ENCODE measurements around the gene SIGLEC1. TPM values are rescaled to one million over a fixed set of nuclear protein-coding genes. Genes with fewer than 3 reads are reported as not detected.

Gene SIGLEC1
- total and polyA plus RNA-seq, 5 donors from 2014 or later, result not detected

- peaks cover 48% of the 10 kb centered on the region for H3K27me3 Mint-ChIP-seq
- peaks cover 5% of the 10 kb centered on the region for H3K36me3 Mint-ChIP-seq
- Histone ChIP-seq H3K9me3 (ENCODE audit: control insufficient read depth in 2 of 2, low read length in 2 of 2) (no peaks in the 10 kb centered on the region), H3K27me3 (ENCODE audit: control insufficient read depth, insufficient read depth, low read length) (peaks cover 2% of the 10 kb centered on the region), H3K4me3 (ENCODE audit: low read depth, low read length) (no peak overlapping the region), H3K27ac (ENCODE audit: insufficient read depth, low read length, poor library complexity, severe bottlenecking) (no peak overlapping the region), H3K4me1 (ENCODE audit: control insufficient read depth, insufficient read depth, low read length, poor library complexity, severe bottlenecking) (no peaks in the 10 kb centered on the region), H3K36me3 (ENCODE audit: control insufficient read depth, insufficient read depth, low read length) (no peaks in the 10 kb centered on the region)
- H3K4me1 Mint-ChIP-seq, result peaks cover 0 to 5% (median 0%) of the 10 kb centered on the region in 4 donors
- ATAC-seq (ENCODE audit: low read depth in 2 of 2), result no peak
- H3K4me3 Mint-ChIP-seq, result no peak overlapping the region
- DNase-seq, result no peak
- no peak overlapping the region for H3K27ac Mint-ChIP-seq
- peaks cover 0 to 3% (median 0%) of the 10 kb centered on the region in 7 donors for H3K9me3 Mint-ChIP-seq
These were observed 21.9 kb upstream of the SIGLEC1 start for GRCh38 chr20:3734111-3734843.

DNA sequence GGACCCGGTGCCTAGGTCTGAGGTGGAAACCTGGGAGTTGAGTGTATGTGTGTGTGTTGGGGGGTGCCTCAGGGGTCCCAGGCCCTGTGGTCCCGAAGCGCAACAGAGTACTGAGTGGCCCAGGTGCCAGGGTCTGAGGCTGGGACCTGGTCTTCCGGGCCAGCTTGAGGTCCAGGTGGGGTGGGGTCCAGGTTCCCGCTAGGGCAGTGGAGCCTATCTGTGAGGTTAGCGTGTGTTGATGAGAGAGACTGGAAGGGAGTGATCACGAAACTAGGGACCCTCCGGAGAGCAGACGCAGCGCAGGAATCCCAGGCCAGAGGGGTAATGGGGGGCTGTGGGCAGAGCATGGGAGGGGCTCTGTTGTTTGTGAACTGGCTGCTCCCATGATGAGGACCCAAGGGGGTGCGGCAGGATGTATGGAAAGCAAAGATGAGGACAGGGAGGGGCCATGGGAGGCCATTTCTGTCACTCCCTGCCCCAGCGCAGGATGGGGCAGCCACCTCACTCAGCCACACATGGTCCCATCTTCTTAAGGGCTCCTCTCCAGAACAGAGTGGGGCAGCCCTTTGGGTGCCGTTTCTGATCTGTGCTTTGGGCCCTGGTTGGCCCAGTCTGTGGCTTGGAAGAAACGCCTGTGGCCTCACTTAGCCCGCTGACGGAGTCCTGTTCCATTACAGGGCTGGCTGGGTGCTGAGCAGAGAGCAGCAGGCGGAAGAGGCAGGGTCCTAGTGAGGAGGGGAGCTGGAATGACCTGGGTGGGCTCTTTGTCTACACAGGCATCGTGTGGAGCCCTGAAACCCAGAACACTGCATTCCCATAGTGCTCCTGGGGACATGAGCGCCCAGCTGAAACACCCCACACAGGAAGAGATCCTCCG, 21.0 kb upstream of the SIGLEC1 start:
- ATAC-seq (ENCODE audit: low read depth in 2 of 2) (no peak), DNase-seq (no peak)
- H3K4me1 Mint-ChIP-seq, result peaks cover 0 to 5% (median 0%) of the 10 kb centered on the region in 4 donors
- peaks cover 2% of the 10 kb centered on the region for H3K27me3 ChIP-seq (ENCODE audit: control insufficient read depth, insufficient read depth, low read length)
- H3K36me3 Mint-ChIP-seq, result peaks cover 5% of the 10 kb centered on the region
- no peaks in the 10 kb centered on the region for H3K9me3 ChIP-seq (ENCODE audit: control insufficient read depth in 2 of 2, low read length in 2 of 2)
- H3K27ac ChIP-seq (ENCODE audit: insufficient read depth, low read length, poor library complexity, severe bottlenecking), result no peak overlapping the region
- no peaks in the 10 kb centered on the region for H3K36me3 ChIP-seq (ENCODE audit: control insufficient read depth, insufficient read depth, low read length)
- H3K4me3 ChIP-seq (ENCODE audit: low read depth, low read length), result no peak overlapping the region
- H3K9me3 Mint-ChIP-seq, result peaks cover 0 to 3% (median 0%) of the 10 kb centered on the region in 7 donors
- peaks cover 48% of the 10 kb centered on the region for H3K27me3 Mint-ChIP-seq
- no peaks in the 10 kb centered on the region for H3K4me1 ChIP-seq (ENCODE audit: control insufficient read depth, insufficient read depth, low read length, poor library complexity, severe bottlenecking)
- H3K4me3 Mint-ChIP-seq, result no peak overlapping the region
- peak overlapping the region in 1 of 3 donors; percentile 38 for H3K27ac Mint-ChIP-seq

GRCh38 chr20:3732327-3733118, 20.1 kb upstream of the SIGLEC1 start, which contains the start of gene HSPA12B:
Gene HSPA12B (plus strand): TSS chr20:3732685. CDS start chr20:3738675, 5,990 bp downstream.
- H3K4me3 Mint-ChIP-seq, result no peak within 1 kb of the TSS
- ATAC-seq (ENCODE audit: low read depth in 2 of 2) (peak in 1 of 2 donors; percentile 10), DNase-seq (no peak)
- peaks cover 0 to 3% (median 0%) of the 10 kb centered on the region in 7 donors for H3K9me3 Mint-ChIP-seq
- H3K27me3 ChIP-seq (ENCODE audit: control insufficient read depth, insufficient read depth, low read length), result peaks cover 4% of the 10 kb centered on the region
- no peaks in the 10 kb centered on the region for H3K4me1 ChIP-seq (ENCODE audit: control insufficient read depth, insufficient read depth, low read length, poor library complexity, severe bottlenecking)
- H3K4me3 ChIP-seq (ENCODE audit: low read depth, low read length), result no peak within 1 kb of the TSS
- peaks cover 5% of the 10 kb centered on the region for H3K36me3 Mint-ChIP-seq
- no peaks in the 10 kb centered on the region for H3K36me3 ChIP-seq (ENCODE audit: control insufficient read depth, insufficient read depth, low read length)
- no peak within 1 kb of the TSS for H3K27ac ChIP-seq (ENCODE audit: insufficient read depth, low read length, poor library complexity, severe bottlenecking)
- no peaks in the 10 kb centered on the region for H3K9me3 ChIP-seq (ENCODE audit: control insufficient read depth in 2 of 2, low read length in 2 of 2)
- H3K4me1 Mint-ChIP-seq, result peaks cover 0 to 5% (median 0%) of the 10 kb centered on the region in 4 donors
- H3K27me3 Mint-ChIP-seq, result peaks cover 51% of the 10 kb centered on the region
- H3K27ac Mint-ChIP-seq, result peak within 1 kb of the TSS in 1 of 3 donors; percentile 38

GRCh38 chr20:3731944-3732326, 19.5 kb upstream of the SIGLEC1 start:
- H3K27me3 ChIP-seq (ENCODE audit: control insufficient read depth, insufficient read depth, low read length), result peaks cover 4% of the 10 kb centered on the region
- peaks cover 57% of the 10 kb centered on the region for H3K27me3 Mint-ChIP-seq
- no peak overlapping the region for H3K4me3 ChIP-seq (ENCODE audit: low read depth, low read length)
- no peaks in the 10 kb centered on the region for H3K36me3 ChIP-seq (ENCODE audit: control insufficient read depth, insufficient read depth, low read length)
- H3K9me3 Mint-ChIP-seq, result peaks cover 0 to 3% (median 0%) of the 10 kb centered on the region in 7 donors
- no peaks in the 10 kb centered on the region for H3K9me3 ChIP-seq (ENCODE audit: control insufficient read depth in 2 of 2, low read length in 2 of 2)
- peaks cover 5% of the 10 kb centered on the region for H3K36me3 Mint-ChIP-seq
- H3K4me1 ChIP-seq (ENCODE audit: control insufficient read depth, insufficient read depth, low read length, poor library complexity, severe bottlenecking), result no peaks in the 10 kb centered on the region
- no peak for ATAC-seq (ENCODE audit: low read depth in 2 of 2)
- peaks cover 0 to 5% (median 0%) of the 10 kb centered on the region in 4 donors for H3K4me1 Mint-ChIP-seq
- H3K27ac Mint-ChIP-seq, result no peak overlapping the region
- H3K4me3 Mint-ChIP-seq, result no peak overlapping the region
- H3K27ac ChIP-seq (ENCODE audit: insufficient read depth, low read length, poor library complexity, severe bottlenecking), result no peak overlapping the region
- DNase-seq, result no peak

GRCh38 chr20:3730803-3731672, 18.6 kb upstream of the SIGLEC1 start:
- H3K27ac Mint-ChIP-seq, result no peak overlapping the region

DNA sequence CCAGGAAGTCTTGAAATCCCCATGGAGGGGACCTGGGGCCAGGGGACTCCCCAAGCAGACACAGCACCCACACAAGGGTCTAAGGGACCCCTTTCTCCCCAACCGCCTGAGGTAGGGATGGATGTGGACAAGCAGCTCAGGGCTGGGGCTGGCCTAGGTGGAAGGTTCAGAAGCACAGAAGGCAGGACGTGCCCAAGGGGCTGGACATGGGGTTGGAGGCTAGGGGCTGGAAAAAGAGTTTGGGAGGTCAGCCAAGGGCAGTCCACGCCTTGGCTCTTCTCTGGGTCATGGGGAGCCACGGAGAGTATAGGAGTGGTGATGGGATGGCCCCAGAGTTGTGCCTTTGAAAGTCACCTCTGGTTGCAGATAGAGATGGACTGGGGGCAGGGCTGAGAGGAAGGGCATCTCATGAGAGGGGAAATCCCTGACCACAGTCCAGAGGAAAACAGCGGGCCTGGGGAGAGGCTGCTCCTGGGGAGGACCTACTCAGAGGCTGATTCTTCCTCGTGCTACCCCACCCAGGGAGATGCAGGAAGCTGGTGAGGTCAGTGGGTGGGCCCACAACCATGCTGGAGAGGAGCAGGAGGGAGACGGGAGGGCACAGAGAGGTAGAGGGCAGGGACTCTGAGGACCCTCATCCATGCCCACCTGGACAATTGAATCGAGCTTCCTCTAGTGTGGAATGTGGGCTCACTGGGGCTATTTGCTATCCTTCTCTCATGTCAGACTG, 17.6 kb upstream of the SIGLEC1 start:
- Histone ChIP-seq H3K27me3 (ENCODE audit: control insufficient read depth, insufficient read depth, low read length) (peaks cover 2% of the 10 kb centered on the region), H3K4me1 (ENCODE audit: control insufficient read depth, insufficient read depth, low read length, poor library complexity, severe bottlenecking) (no peaks in the 10 kb centered on the region), H3K9me3 (ENCODE audit: control insufficient read depth in 2 of 2, low read length in 2 of 2) (no peaks in the 10 kb centered on the region), H3K36me3 (ENCODE audit: control insufficient read depth, insufficient read depth, low read length) (no peaks in the 10 kb centered on the region), H3K27ac (ENCODE audit: insufficient read depth, low read length, poor library complexity, severe bottlenecking) (no peak overlapping the region), H3K4me3 (ENCODE audit: low read depth, low read length) (no peak overlapping the region)
- Mint-ChIP-seq H3K36me3 (peaks cover 5% of the 10 kb centered on the region), H3K4me3 (no peak overlapping the region), H3K9me3 (peaks cover 0 to 3% (median 0%) of the 10 kb centered on the region in 7 donors), H3K4me1 (peaks cover 0 to 5% (median 0%) of the 10 kb centered on the region in 4 donors), H3K27me3 (peaks cover 53% of the 10 kb centered on the region), H3K27ac (no peak overlapping the region)
- DNase-seq (no peak), ATAC-seq (ENCODE audit: low read depth in 2 of 2) (no peak)

More at GRCh38 chr20:3730803-3731672, 18.6 kb upstream of the SIGLEC1 start:
- peaks cover 5% of the 10 kb centered on the region for H3K36me3 Mint-ChIP-seq
- Histone ChIP-seq H3K27ac (ENCODE audit: insufficient read depth, low read length, poor library complexity, severe bottlenecking) (no peak overlapping the region), H3K9me3 (ENCODE audit: control insufficient read depth in 2 of 2, low read length in 2 of 2) (no peaks in the 10 kb centered on the region), H3K27me3 (ENCODE audit: control insufficient read depth, insufficient read depth, low read length) (peaks cover 4% of the 10 kb centered on the region), H3K4me1 (ENCODE audit: control insufficient read depth, insufficient read depth, low read length, poor library complexity, severe bottlenecking) (no peaks in the 10 kb centered on the region), H3K36me3 (ENCODE audit: control insufficient read depth, insufficient read depth, low read length) (no peaks in the 10 kb centered on the region), H3K4me3 (ENCODE audit: low read depth, low read length) (no peak overlapping the region)
- H3K4me3 Mint-ChIP-seq, result no peak overlapping the region
- peaks cover 0 to 3% (median 0%) of the 10 kb centered on the region in 7 donors for H3K9me3 Mint-ChIP-seq
- no peak for DNase-seq
- H3K27me3 Mint-ChIP-seq, result peaks cover 57% of the 10 kb centered on the region
- no peak for ATAC-seq (ENCODE audit: low read depth in 2 of 2)
- H3K4me1 Mint-ChIP-seq, result peaks cover 0 to 5% (median 0%) of the 10 kb centered on the region in 4 donors
